Activated CD8-positive, alpha-beta memory T cell treated with anti-CD3 and anti-CD28 coated beads for 24 hours (primary cell): ENCODE data around the gene GUCY1A2.

ENCODE experiments used
- DNase-seq: peaks from one replicate; pipeline ENCODE4 v3.0.0-alpha.2; 2020

GUCY1A2 gene

GRCh38 chr11:106723071-106723470, 295.2 kb downstream of the GUCY1A2 start:
- DNase-seq, result no peak

- no peak for DNase-seq
Observed at GRCh38 chr11:106717222-106717621, 301.1 kb downstream of the GUCY1A2 start.

GRCh38 chr11:106714199-106714598, 304.1 kb downstream of the GUCY1A2 start:
- DNase-seq, result no peak

GRCh38 chr11:106708348-106708747, 309.9 kb downstream of the GUCY1A2 start:
- DNase-seq, result no peak

- no peak for DNase-seq
Observed at GRCh38 chr11:106706355-106706754, 311.9 kb downstream of the GUCY1A2 start.

- no peak for DNase-seq
Observed at GRCh38 chr11:106702805-106703204, 315.5 kb downstream of the GUCY1A2 start.

- DNase-seq, result no peak
Observed at GRCh38 chr11:106697058-106697457, 321.2 kb downstream of the GUCY1A2 start.

GRCh38 chr11:106695506-106695905, 322.8 kb downstream of the GUCY1A2 start:
- DNase-seq, result no peak

- DNase-seq, result no peak
Observed at GRCh38 chr11:106694501-106694900, 323.8 kb downstream of the GUCY1A2 start.

GRCh38 chr11:106691807-106692365, 326.4 kb downstream of the GUCY1A2 start:
- no peak for DNase-seq

GRCh38 chr11:106690923-106691322, 327.4 kb downstream of the GUCY1A2 start:
- no peak for DNase-seq

GRCh38 chr11:106684944-106685343, 333.3 kb downstream of the GUCY1A2 start:
- DNase-seq, result no peak

GRCh38 chr11:106683435-106683834, 334.8 kb downstream of the GUCY1A2 start:
- no peak for DNase-seq

- DNase-seq, result no peak
Observed at GRCh38 chr11:106681435-106681834, 336.8 kb downstream of the GUCY1A2 start.

GRCh38 chr11:106679581-106679980, 338.7 kb downstream of the GUCY1A2 start:
- no peak for DNase-seq

- DNase-seq, result no peak
Observed at GRCh38 chr11:106679181-106679580, 339.1 kb downstream of the GUCY1A2 start.

GRCh38 chr11:106670069-106670468, 348.2 kb downstream of the GUCY1A2 start:
- DNase-seq, result no peak

- no peak for DNase-seq
Observed at GRCh38 chr11:106668147-106668546, 350.1 kb downstream of the GUCY1A2 start.

- DNase-seq, result no peak
Observed at GRCh38 chr11:106656646-106657045, 361.6 kb downstream of the GUCY1A2 start.

GRCh38 chr11:106644824-106645223, 373.5 kb downstream of the GUCY1A2 start:
- DNase-seq, result no peak

GRCh38 chr11:106642331-106642730, 375.9 kb downstream of the GUCY1A2 start:
- no peak for DNase-seq

- DNase-seq, result no peak
Observed at GRCh38 chr11:106632283-106632682, 386.0 kb downstream of the GUCY1A2 start.

GRCh38 chr11:106627694-106628093, 390.6 kb downstream of the GUCY1A2 start:
- DNase-seq, result no peak

GRCh38 chr11:106625566-106625965, 392.7 kb downstream of the GUCY1A2 start:
- DNase-seq, result no peak

GRCh38 chr11:106624377-106624776, 393.9 kb downstream of the GUCY1A2 start:
- no peak for DNase-seq
